ENCODE data around the gene CHCHD10.

Gene CHCHD10

GRCh38 chr22:23764899-23765881 is 2.6 kb downstream of the CHCHD10 start:
- Histone ChIP-seq H3K27me3 (ENCODE audit: control insufficient read depth, insufficient read depth, low read length) (peaks cover 9% of the 10 kb centered on the region), H3K27ac (ENCODE audit: low read depth, low read length) (no peak overlapping the region), H3K4me1 (ENCODE audit: control insufficient read depth, insufficient read depth, low read length) (peaks cover 21% of the 10 kb centered on the region), H3K9me3 (ENCODE audit: control insufficient read depth, insufficient read depth, low read length) (no peaks in the 10 kb centered on the region), H3K4me3 (ENCODE audit: low read depth, low read length) (no peak overlapping the region), H3K36me3 (ENCODE audit: control insufficient read depth, insufficient read depth, low read length) (peaks cover 12% of the 10 kb centered on the region), H3K9ac (ENCODE audit: low read depth, low read length) (no peak overlapping the region)

- H3K9me3 ChIP-seq (ENCODE audit: control insufficient read depth, insufficient read depth, low read length), result no peaks in the 10 kb centered on the region
- peaks cover 12% of the 10 kb centered on the region for H3K36me3 ChIP-seq (ENCODE audit: control insufficient read depth, insufficient read depth, low read length)
- peaks cover 21% of the 10 kb centered on the region for H3K4me1 ChIP-seq (ENCODE audit: control insufficient read depth, insufficient read depth, low read length)
- H3K27me3 ChIP-seq (ENCODE audit: control insufficient read depth, insufficient read depth, low read length), result peaks cover under 1% of the 10 kb centered on the region; the same call in 1 of the 2 replicates
- H3K9ac ChIP-seq (ENCODE audit: low read depth, low read length), result no peak overlapping the region
- no peak overlapping the region for H3K27ac ChIP-seq (ENCODE audit: low read depth, low read length)
- H3K4me3 ChIP-seq (ENCODE audit: low read depth, low read length), result no peak overlapping the region
Measured at GRCh38 chr22:23763954-23764353, 3.8 kb downstream of the CHCHD10 start.

- no peak overlapping the region for H3K4me3 ChIP-seq (ENCODE audit: low read depth, low read length)
- H3K27ac ChIP-seq (ENCODE audit: low read depth, low read length), result peak overlapping the region; percentile 42
- peaks cover 12% of the 10 kb centered on the region for H3K36me3 ChIP-seq (ENCODE audit: control insufficient read depth, insufficient read depth, low read length)
- H3K9ac ChIP-seq (ENCODE audit: low read depth, low read length), result no peak overlapping the region
- no peaks in the 10 kb centered on the region for H3K9me3 ChIP-seq (ENCODE audit: control insufficient read depth, insufficient read depth, low read length)
- H3K4me1 ChIP-seq (ENCODE audit: control insufficient read depth, insufficient read depth, low read length), result peaks cover 21% of the 10 kb centered on the region
- no peaks in the 10 kb centered on the region for H3K27me3 ChIP-seq (ENCODE audit: control insufficient read depth, insufficient read depth, low read length)
Measured at GRCh38 chr22:23763579-23763945, 4.2 kb downstream of the CHCHD10 start.

GRCh38 chr22:23762842-23763578 is 4.8 kb downstream of the CHCHD10 start, which contains the start of gene C22orf15:
TSS of gene C22orf15 (plus strand) at chr22:23762990. CDS start at chr22:23763307, 317 bp downstream.
- no peak within 1 kb of the TSS for H3K9ac ChIP-seq (ENCODE audit: low read depth, low read length)

GRCh38 chr22:23760056-23760455 is 7.7 kb downstream of the CHCHD10 start:
- Histone ChIP-seq H3K27ac (ENCODE audit: low read depth, low read length) (no peak overlapping the region), H3K36me3 (ENCODE audit: control insufficient read depth, insufficient read depth, low read length) (peaks cover 6% of the 10 kb centered on the region), H3K4me1 (ENCODE audit: control insufficient read depth, insufficient read depth, low read length) (peaks cover 17% of the 10 kb centered on the region), H3K27me3 (ENCODE audit: control insufficient read depth, insufficient read depth, low read length) (no peaks in the 10 kb centered on the region), H3K9ac (ENCODE audit: low read depth, low read length) (no peak overlapping the region), H3K9me3 (ENCODE audit: control insufficient read depth, insufficient read depth, low read length) (no peaks in the 10 kb centered on the region), H3K4me3 (ENCODE audit: low read depth, low read length) (no peak overlapping the region)

More at GRCh38 chr22:23762842-23763578, 4.8 kb downstream of the CHCHD10 start, which contains the start of gene C22orf15:
- no peaks in the 10 kb centered on the region for H3K27me3 ChIP-seq (ENCODE audit: control insufficient read depth, insufficient read depth, low read length)
- H3K27ac ChIP-seq (ENCODE audit: low read depth, low read length), result peak within 1 kb of the TSS; percentile 42
- H3K4me1 ChIP-seq (ENCODE audit: control insufficient read depth, insufficient read depth, low read length), result peaks cover 21% of the 10 kb centered on the region
- H3K9me3 ChIP-seq (ENCODE audit: control insufficient read depth, insufficient read depth, low read length), result no peaks in the 10 kb centered on the region
- H3K4me3 ChIP-seq (ENCODE audit: low read depth, low read length), result no peak within 1 kb of the TSS
- H3K36me3 ChIP-seq (ENCODE audit: control insufficient read depth, insufficient read depth, low read length), result peaks cover 12% of the 10 kb centered on the region

GRCh38 chr22:23759566-23759965 is 8.2 kb downstream of the CHCHD10 start:
- peaks cover under 1% of the 10 kb centered on the region for H3K36me3 ChIP-seq (ENCODE audit: control insufficient read depth, insufficient read depth, low read length)
- H3K27ac ChIP-seq (ENCODE audit: low read depth, low read length), result no peak overlapping the region
- no peak overlapping the region for H3K4me3 ChIP-seq (ENCODE audit: low read depth, low read length)
- no peaks in the 10 kb centered on the region for H3K27me3 ChIP-seq (ENCODE audit: control insufficient read depth, insufficient read depth, low read length)
- no peaks in the 10 kb centered on the region for H3K9me3 ChIP-seq (ENCODE audit: control insufficient read depth, insufficient read depth, low read length)
- no peak overlapping the region for H3K9ac ChIP-seq (ENCODE audit: low read depth, low read length)
- peaks cover 17% of the 10 kb centered on the region for H3K4me1 ChIP-seq (ENCODE audit: control insufficient read depth, insufficient read depth, low read length)

GRCh38 chr22:23756891-23757290 is 10.9 kb downstream of the CHCHD10 start:
- no peak overlapping the region for H3K4me3 ChIP-seq (ENCODE audit: low read depth, low read length)
- H3K36me3 ChIP-seq (ENCODE audit: control insufficient read depth, insufficient read depth, low read length), result no peaks in the 10 kb centered on the region
- H3K9me3 ChIP-seq (ENCODE audit: control insufficient read depth, insufficient read depth, low read length), result no peaks in the 10 kb centered on the region
- H3K27ac ChIP-seq (ENCODE audit: low read depth, low read length), result no peak overlapping the region
- no peaks in the 10 kb centered on the region for H3K27me3 ChIP-seq (ENCODE audit: control insufficient read depth, insufficient read depth, low read length)
- no peaks in the 10 kb centered on the region for H3K4me1 ChIP-seq (ENCODE audit: control insufficient read depth, insufficient read depth, low read length)
- no peak overlapping the region for H3K9ac ChIP-seq (ENCODE audit: low read depth, low read length)

- H3K36me3 ChIP-seq (ENCODE audit: control insufficient read depth, insufficient read depth, low read length), result no peaks in the 10 kb centered on the region
- H3K27ac ChIP-seq (ENCODE audit: low read depth, low read length), result no peak overlapping the region
- no peaks in the 10 kb centered on the region for H3K9me3 ChIP-seq (ENCODE audit: control insufficient read depth, insufficient read depth, low read length)
- H3K4me3 ChIP-seq (ENCODE audit: low read depth, low read length), result no peak overlapping the region
- H3K4me1 ChIP-seq (ENCODE audit: control insufficient read depth, insufficient read depth, low read length), result no peaks in the 10 kb centered on the region; the same call in 1 of the 2 replicates
- H3K27me3 ChIP-seq (ENCODE audit: control insufficient read depth, insufficient read depth, low read length), result no peaks in the 10 kb centered on the region
- no peak overlapping the region for H3K9ac ChIP-seq (ENCODE audit: low read depth, low read length)
Measured at GRCh38 chr22:23755711-23756110, 12.1 kb downstream of the CHCHD10 start.

- Histone ChIP-seq H3K4me1 (ENCODE audit: control insufficient read depth, insufficient read depth, low read length) (no peaks in the 10 kb centered on the region; the same call in 1 of the 2 replicates), H3K9me3 (ENCODE audit: control insufficient read depth, insufficient read depth, low read length) (no peaks in the 10 kb centered on the region), H3K36me3 (ENCODE audit: control insufficient read depth, insufficient read depth, low read length) (no peaks in the 10 kb centered on the region), H3K9ac (ENCODE audit: low read depth, low read length) (no peak overlapping the region), H3K27ac (ENCODE audit: low read depth, low read length) (no peak overlapping the region), H3K4me3 (ENCODE audit: low read depth, low read length) (no peak overlapping the region), H3K27me3 (ENCODE audit: control insufficient read depth, insufficient read depth, low read length) (no peaks in the 10 kb centered on the region)
Measured at GRCh38 chr22:23754980-23755636, 12.7 kb downstream of the CHCHD10 start.

GRCh38 chr22:23754220-23754919 is 13.4 kb downstream of the CHCHD10 start, which contains the start of gene VPREB3:
TSS of gene VPREB3 (minus strand) at chr22:23754425. CDS start at chr22:23754363, 62 bp downstream.
- no peak within 1 kb of the TSS for H3K9ac ChIP-seq (ENCODE audit: low read depth, low read length)
- H3K4me1 ChIP-seq (ENCODE audit: control insufficient read depth, insufficient read depth, low read length), result peaks cover 4% of the 10 kb centered on the region; the same call in 1 of the 2 replicates
- H3K27me3 ChIP-seq (ENCODE audit: control insufficient read depth, insufficient read depth, low read length), result no peaks in the 10 kb centered on the region
- H3K27ac ChIP-seq (ENCODE audit: low read depth, low read length), result no peak within 1 kb of the TSS
- H3K4me3 ChIP-seq (ENCODE audit: low read depth, low read length), result no peak within 1 kb of the TSS
- no peaks in the 10 kb centered on the region for H3K9me3 ChIP-seq (ENCODE audit: control insufficient read depth, insufficient read depth, low read length)
- no peaks in the 10 kb centered on the region for H3K36me3 ChIP-seq (ENCODE audit: control insufficient read depth, insufficient read depth, low read length)

Data from HUES48 (cell line).